DMS 273 treated with DMSO at 0.1 percent for 48 hours (cell line): ENCODE measurements around the gene SIPA1L3.
"Not testable (repeated sequence)": the region's sequence is repeated elsewhere in the genome, so short reads cannot be mapped to it uniquely, and the experiment has no call there.

Source experiments
- DNase-seq: peaks from one replicate; lab custom pipeline; 2025; lab: John Stamatoyannopoulos, UW

Gene SIPA1L3

DNA sequence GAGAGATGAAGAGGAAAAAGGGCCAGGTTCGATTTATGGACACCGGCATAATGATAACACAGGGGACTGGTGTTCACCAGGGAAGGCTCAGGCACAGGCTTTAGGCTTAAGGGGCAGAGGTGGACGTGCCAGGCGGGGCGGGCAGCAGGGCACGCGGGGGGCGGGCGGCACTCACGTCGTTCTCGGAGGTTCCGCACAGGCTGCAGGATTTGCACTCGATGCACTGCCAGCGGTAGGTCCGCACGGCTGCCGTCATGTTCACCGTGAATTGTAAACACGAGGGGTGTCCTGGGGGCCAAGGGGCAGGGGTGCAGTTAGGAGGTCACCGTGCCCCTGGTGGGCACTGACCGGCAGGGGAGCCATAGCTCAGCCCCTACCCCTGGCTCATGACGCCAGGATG lies 306.5 kb downstream of the SIPA1L3 start:
- DNase-seq: no peak

DNA sequence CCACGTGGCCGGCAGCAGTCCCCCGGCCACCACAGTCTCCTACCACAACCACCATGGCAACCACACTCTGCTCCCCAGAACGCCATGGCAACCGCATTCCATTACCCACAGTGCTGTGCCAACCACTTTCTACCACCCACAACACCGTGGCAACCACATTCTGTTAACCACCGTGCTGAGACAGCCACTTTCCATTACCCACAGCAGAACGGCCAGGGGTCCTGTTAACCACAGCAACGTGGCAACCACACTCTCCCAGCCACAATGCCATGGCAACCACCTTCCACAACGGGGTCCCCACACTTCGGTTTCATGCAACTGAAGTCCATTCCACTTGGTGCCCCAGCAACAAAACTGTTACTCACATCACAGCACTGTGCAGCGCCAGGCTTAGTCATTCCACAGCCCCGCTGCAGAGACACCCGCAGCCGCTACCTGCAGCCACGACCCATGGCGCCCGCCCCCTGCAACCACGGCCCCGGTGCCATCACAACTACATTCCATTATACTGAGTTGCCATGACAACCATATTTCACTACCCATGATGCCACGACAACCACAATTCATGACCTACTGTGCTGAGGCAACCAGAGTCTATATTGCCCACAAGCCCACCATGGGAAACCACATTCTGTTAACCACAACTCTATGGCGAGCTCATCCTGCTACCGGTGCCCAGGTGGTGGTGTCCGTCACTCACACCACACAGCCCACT lies 307.1 kb downstream of the SIPA1L3 start:
- DNase-seq: no peak

DNA sequence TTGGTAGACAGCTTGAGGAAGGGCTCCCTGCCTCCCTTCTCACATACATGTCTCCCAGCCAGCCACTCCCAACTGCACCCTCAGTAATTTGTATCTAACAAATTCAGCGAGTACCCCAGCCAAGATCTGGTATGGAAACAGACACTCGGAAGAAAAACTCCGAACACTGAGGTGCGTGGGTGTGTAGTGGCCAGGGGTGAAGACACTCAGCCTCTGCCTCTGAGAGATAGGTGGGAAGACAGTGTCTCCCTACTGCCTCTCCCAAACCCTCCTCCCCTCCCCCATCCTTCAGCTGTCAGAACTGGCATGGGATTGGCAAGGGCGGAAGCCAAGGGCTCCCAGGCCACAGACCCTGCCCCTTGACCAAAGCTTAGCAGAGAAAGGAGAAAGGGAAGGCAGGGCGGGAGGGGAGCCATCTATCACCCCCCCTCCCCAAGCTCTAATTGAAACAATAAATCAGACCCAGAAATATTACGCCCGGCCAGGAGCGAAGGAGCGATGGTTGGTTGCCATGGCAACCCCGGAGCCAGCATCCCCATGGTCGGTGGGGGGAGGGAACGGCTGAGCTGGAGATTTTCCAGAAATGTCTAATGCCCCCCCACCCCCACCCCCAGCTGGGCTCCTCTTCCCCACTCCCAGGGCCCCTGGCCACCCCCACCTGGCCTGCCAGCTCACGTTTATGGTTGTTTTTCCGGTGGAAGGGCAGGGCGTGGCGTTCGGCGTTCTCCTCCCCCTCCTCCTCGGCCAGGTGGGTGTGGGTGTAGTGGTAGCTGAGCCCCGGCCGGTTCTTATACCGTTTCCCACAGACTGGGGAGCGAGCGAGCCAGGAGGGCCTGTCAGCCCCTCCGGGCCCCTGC lies 310.0 kb downstream of the SIPA1L3 start:
- DNase-seq: no peak

DNA sequence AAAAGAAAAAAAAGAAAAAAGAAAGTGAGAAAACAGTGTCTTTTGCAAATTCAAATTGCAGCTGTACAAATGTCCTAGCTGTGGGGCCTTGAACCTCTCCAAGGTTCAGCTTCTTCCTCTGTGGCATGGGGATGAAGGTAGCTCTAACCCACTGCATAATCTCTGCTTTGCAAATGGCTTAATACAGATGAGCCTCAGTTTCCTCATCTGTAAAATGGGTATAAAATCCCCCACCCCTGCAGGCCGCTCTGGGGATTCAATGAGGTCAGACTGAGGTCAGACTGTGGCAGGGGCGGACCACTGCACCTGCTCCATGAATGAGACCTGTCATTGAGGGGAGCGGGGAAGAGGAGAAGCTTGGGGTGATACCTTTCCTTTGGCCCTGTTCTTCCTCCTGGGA lies 311.2 kb downstream of the SIPA1L3 start:
- DNase-seq: no peak

DNA sequence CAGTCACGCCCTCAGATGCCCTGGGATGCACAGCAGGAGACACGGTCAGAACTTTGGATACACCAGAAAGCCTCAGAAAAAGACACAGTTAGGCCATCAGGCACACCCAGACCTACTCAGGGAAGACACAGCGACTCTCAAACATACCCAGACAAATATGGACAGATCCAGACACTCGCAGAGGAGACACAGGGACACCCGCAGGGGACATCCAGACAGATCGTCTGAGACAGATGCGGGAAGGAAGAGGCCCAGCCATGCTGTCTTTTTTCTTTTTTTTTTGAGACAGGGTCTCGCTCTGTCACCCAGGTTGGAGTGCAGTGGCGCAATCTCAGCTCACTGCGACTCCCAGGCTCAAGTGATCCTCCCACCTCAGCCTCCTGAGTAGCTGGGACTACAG lies 312.2 kb downstream of the SIPA1L3 start:
- DNase-seq: no peak

DNA sequence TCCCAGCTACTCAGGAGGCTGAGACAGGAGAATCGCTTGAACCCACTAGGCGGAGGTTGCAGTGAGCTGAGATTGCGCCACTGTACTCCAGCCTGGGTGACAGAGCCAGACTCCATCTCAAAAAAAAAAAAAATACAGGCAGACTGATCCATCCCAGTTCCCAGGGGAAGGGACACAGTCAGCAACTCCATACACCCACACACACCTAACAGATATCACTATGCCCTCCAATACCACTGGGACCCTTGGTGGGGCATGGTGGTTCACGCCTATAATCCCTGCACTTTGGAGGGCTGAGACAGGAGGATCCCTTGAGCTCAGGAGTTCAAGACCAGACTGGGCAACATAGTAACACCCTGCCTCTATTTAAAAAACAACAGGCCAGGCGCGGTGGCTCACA lies 314.4 kb downstream of the SIPA1L3 start:
- DNase-seq: no peak

DNA sequence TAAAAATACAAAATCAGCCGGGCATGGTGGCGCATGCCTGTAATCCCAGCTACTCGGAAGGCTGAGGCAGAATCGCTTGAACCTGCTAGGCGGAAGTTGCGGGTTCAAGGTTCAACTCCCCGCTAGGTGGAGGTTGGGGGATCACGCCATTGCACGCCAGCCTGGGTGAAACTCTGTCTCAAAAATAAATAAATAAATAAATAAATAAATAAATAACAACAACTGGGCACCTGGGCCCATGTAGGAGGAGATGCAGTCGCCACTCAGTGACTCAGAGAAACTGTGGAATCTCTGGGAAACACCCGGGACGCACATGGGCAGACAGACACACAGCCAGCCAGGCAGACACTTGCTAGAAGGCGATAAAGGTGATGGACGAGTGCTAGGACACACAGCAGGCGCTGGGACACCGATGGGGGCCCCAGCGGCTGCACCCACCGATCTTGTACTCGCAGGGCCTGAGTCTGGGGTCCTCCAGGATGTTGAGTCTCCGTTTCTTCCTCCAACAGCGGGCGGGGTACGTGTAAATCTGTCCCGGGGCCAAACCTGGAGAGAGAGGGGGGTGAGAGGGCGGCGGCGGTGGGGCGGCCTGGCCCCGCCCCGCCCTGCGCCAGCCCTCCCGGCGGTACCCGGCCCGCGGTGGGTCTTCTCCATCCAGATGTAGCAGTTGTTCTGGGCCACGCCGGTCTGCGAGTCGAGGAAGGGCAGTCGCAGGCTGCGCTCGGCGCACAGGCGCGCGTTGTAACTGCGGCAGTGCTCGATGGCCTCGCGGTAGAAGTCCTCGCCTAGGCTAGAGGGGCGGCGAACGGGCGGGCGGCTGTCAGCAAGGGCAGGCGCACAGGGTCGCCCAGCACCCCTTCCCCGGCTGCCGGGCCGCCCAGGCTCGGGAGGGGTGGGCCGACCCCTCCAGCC lies 315.2 kb downstream of the SIPA1L3 start:
- DNase-seq: no peak

DNA sequence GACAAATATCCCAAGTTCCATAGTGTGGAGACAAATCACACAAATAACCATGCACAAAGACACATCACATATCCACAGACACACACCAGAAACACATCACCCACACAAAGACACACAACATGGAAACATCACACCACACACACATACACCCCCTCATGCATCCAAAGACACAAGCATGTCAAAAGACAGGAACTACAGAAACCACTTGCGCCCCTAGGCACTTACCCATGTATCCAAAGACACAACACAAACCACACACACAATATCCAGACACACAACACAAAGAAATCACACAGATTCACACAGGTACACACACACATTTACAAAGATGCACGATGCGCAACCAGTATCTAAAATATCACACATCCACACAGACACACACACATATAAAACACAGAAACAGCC lies 316.1 kb downstream of the SIPA1L3 start:
- no peak for DNase-seq

DNA sequence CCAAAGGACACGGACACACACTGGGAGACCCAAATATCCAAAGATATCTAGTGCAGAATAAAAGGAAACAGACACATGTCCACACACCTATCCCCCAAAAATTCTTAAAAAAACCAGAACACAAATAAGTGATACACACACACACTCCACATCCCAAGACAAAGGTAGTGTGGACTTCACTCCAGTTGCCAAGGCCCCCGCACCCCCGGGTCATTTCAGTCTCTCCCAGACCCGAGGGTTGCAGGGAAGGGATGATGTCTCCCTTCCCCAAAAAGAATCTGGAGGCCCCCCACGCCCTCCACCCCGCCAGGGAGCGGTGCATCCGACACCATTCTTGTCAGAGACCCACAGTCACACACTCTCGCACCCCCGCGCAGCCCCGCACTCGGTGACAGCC lies 316.6 kb downstream of the SIPA1L3 start:
- no peak for DNase-seq

DNA sequence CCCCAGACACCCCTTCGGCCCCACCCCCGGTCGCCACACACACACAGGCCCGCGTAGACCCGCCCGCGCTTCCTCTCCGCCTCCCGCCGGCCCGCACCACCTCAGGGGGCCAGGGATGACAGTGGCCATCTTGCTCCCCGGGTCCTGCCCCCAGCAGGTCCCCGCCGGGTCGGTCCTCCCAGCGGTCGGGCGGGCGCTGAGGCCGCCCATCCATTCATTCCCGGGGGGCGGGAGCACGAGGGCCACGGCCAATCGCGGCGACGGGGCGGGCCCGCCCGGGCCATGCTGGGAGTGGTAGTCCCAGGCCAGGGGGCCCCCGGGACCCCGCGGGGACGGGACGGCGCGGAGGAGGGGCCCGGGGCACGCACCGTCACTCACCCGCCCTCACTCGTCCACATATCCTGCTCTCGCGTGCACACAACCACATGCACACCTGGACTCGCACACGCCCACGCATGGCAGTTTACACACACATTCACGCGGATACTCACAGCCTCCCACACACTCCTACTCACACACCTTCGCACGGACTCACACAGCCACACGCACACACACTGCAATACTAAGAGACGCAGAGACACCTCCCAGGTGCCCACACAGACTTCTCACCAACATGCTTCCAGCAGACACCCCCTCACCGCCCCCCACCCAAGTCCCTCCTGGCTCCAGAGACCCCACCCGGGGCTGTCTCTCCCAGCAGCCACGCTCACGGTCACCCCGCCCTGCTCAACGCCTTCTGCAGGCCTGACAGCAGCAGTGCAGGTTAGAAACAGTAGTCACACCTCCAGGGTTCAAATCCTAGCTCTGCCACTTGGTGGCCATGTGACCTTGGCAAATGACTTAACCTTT lies 317.2 kb downstream of the SIPA1L3 start, which contains the start of gene DPF1:
Gene DPF1, minus strand, starts transcription at position 209 of the 849 bp plus-strand sequence. Its CDS starts 80 bp downstream, at position 129.
- DNase-seq: peak; percentile 50

DNA sequence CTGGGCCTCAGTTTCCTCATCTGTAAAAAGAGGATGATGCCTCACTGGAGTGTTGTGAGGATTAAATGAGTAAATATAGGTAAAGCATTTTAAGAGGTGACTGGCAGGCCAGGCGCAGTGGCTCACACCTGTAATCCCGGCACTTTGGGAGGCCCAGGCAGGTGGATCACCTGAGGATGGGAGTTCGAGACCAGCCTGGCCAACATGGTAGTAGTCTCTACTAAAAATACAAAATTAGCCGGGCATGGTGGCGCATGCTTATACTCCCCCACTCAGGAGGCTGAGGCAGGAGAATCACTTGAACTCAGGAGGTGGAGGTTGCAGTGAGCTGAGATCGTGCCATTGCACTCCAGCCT lies 317.8 kb downstream of the SIPA1L3 start:
- not testable (repeated sequence) for DNase-seq

DNA sequence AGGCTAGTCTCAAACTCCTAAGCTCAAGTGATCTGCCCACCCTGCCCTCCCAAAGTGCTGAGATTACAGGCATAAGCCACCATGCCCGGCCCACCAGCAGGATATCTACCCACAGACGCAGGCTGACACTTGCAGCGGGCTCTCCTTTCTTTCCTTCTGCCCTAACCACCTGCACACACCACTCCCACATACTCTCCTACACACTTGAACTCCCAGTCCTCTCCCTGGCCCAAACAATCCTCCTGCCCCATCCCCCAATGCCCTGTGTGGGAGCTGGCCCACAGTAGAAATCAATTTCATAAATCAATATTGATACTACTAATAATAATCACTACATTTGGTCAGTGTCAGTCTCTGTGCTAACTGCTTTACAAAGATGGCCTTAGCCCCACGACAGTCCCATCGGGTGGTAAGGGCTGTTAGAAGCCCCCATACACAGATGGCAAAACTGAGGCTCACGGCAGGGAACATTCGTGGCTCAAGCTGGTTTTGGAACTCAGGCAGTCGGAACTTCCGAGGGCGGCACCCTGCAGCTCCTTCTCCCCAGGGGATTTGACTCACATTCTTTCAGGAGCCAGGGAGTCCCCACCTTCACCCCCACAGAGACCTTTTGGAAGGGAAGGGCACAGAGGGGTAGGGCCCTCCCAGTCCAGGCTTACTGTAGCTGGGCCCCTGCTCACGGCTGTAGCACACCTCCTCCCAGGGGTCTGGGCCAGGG lies 320.4 kb downstream of the SIPA1L3 start:
- DNase-seq: no peak

DNA sequence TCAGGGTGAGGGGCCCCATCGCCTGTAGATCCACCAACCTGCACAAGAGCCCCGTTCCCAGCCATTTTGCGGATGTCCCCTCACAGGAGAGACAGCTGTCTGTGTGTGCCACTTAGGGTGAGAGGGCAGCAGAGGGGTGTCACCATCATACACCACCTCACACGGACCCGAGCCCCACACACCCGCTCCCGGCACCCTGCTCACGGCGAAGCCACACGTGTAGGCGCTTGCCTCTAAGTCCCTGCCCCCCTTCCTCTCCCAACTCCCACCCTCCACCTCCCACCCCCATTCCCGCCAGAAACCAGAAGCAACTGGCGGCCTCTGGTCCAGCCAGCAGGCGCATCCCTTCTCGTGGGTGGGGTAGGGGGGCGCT lies 321.0 kb downstream of the SIPA1L3 start:
- no peak for DNase-seq

DNA sequence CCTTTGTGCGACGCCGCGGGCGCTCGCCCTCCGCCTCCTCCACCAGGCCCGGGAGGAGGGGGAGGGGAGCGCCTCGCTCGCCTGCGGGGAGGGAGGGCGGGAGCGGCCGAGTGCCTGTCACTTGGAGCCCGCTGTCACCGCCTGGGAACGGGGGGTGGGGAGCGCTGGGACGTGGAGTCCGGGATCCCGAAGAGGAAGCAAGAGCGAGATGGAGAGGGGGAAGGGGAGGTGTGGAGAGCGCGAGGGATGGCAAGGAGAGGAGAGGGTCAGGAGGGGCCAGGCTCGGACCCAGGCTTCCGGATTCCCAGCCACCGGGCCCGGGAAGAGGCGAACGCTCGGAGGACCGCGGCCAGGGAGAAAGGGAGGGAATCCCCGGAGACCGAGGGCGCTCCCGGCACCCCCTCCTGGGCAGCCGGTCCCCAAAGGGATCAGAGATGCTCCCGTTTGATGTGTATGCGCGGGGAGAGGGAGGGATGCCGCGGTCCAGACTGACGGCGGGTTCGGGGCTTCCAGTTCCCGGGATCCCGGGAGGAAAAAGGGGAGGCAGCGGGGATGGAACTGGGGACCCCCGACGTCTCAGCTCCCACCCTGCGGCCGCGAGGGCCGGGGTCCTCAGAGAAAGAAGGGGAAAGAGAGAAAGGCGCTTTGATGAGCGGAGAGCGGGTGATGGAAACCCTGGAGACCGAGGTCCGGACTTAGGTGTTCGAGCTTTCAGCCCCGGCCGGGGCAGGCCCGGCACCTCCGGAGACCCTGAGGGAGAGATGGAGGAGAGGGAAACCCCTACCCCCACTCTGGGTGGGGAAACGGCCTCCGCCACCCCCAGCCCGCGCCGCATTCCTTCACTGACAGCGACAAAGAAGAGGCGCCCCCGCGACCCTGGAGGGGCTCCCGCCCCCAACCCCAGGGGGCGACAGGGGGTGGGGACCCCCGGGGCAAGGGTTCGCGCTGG lies 321.8 kb downstream of the SIPA1L3 start:
- DNase-seq: no peak

DNA sequence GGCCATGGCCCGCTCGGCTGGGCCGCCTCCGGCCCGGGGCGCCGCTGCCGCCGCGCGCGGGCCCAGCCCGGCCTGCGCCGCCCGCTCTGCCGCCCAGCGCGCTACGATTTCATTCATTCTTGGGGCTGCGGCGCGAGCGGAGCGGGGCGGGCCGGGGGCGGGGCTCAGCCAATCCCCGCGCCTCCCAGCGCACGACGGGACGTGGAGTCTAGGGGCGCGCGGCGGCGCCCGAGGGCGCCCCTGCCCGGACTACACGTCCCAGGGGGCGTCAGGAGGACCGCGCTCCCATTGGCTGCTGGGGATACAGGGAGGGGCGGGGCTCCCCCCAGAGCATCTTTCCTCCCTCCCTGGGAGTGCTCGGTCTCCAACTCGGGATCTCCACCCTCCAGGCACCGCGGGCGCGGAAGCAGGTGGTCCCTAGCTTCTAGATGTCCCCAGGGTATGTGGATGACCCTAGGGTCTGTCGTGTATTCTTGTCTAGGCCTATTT lies 322.6 kb downstream of the SIPA1L3 start:
- DNase-seq: peak; percentile 50

DNA sequence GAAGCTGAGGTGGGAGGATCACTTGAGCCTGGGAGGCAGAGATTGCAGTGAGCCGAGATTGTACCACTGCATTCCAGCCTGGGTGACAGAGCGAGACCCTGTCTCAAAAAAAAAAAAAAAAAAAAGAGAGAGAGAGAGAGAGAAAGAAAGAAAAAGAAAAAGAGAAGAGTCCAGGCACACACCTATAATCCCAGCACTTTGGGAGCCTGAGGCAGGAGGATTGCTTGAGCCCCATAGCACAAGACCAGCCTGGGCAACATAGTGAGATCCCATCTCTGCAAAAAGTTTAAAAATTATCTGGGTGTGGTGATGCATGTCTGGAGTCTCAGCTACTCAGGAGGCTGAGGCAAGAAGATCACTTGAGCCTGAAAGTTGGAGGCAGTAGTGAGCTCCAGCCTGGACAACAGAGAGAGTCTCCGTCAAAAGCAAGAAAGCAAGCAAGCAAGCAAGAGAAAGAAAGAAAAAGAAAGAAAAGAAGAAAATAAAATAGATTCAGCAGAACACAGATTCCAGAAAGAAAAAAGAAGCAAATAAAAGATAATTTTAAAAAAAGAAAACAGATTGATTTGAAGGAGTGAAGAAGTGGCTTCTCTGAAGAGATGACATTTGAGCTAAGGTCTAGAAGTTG lies 323.6 kb downstream of the SIPA1L3 start:
- not testable (repeated sequence) for DNase-seq

DNA sequence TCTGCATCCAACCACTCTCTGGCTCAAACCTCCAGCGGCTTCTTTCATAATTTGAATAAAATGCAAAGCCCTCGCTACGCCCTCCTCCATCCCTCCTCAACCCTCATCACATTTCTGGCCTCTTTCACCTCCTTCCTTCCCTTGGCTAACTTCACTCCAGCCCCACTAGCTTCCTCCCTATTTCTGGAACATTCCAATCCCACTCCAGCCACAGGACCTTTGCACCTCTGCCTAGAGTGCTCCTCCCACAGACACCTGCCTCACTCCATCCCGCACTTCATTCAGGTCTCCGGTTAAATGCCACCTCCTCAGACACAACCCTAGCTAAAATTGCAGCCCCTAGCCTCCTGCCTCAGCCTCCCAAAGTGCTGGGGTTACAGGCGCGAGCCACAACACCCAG lies 324.9 kb downstream of the SIPA1L3 start:
- DNase-seq: no peak

DNA sequence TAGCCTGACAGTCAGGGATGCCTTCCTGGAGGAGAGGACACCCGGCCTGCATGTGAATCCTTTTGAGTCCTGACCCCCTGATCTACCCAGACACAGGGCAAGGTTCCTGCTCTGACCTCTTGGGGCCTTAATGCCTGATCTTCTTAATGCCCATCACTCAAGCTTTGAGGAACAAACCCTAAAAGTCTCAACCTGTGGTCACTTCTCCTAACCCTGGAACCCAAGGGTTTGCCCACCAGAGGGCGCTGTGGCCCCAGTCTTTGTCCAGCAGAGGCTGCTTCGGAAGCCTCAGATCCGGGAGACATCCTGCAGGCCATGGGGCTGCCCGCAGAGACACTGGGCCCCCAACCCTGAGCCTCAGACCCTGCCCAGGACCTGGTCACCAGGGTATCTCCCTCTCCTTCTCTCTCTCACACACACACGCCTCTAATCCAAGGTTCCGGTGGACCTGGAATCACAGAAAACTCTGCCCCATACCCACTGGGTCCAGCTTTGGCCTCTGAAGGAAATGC lies 326.8 kb downstream of the SIPA1L3 start:
- DNase-seq: peak; percentile 4

DNA sequence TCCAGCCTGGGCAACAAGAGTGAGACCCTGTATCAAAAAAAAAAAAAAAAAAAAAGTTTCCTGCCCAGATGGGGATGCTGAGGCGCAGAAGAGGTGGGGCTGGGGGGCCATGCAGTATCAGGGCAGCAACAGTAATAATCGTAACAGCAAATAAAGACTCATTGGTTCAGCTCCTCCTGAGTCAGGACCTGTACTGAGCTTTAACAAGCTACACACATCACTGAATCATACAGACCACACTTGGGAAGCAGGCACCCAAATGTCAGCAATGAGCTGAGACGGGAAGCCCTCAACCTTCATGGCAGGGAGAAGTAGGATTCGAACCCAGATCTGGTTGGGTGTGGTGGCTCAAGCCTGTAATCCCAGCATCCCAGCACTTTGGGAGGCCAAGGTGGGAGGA lies 327.6 kb downstream of the SIPA1L3 start:
- DNase-seq: no peak
